ENCODE results near the gene CELSR2.

The CELSR2 gene

GRCh38 chr1:109213345-109213823, 36.0 kb upstream of the CELSR2 start (continued):
- TF ChIP-seq ZNF335 (tag by site-specific recombination; conservative IDR thresholded peaks at IDR 0.05) = peak; percentile 35
- no peak for TF ChIP-seq ZNF596 (tag by site-specific recombination; IDR thresholded peaks at IDR 0.05)
- TF ChIP-seq ZNF561 (tag by site-specific recombination; IDR thresholded peaks at IDR 0.05; ENCODE audit: borderline replicate concordance) = no peak

GRCh38 chr1:109213824-109214693, 35.3 kb upstream of the CELSR2 start, which contains the start of gene SARS1:
Gene SARS1 (plus strand): TSS chr1:109213918. CDS start chr1:109213993, 75 bp downstream.
- Histone ChIP-seq H3K36me3 (ENCODE audit: control insufficient read depth in 2 of 2, insufficient read depth in 1 of 2, low read length in 2 of 2) (peaks cover 0 to 15% of the 10 kb centered on the region in 2 experiments; a peak in 1 of 3 replicates), H3K4me1 (ENCODE audit: control insufficient read depth, insufficient read depth, low read length) (peaks cover 3% of the 10 kb centered on the region; the same call in 1 of the 2 replicates), H3K4me3 (ENCODE audit: low read depth, low read length) (peak within 1 kb of the TSS; percentile 89), H3K27ac (ENCODE audit: extremely low read depth, low read depth, low read length) (peak within 1 kb of the TSS; percentile 56), H3K9me3 (ENCODE audit: control insufficient read depth, insufficient read depth, low read depth, low read length) (no peaks in the 10 kb centered on the region)
- CTCF ChIA-PET = interaction anchor here (0.6 to 3.7 kb wide), 11 partner anchors 8 to 102 kb away, joined by 3 to 17 read pairs (median 4); a partner anchor contains a TSS
- POLR2A ChIA-PET = interaction anchor here (0.5 to 2.6 kb wide), 15 partner anchors 8 to 285 kb away, joined by 3 to 19 read pairs (median 3); partner anchors contain the start of genes PSRC1, SORT1 and WDR47
- no peak for TF ChIP-seq BCL11A (tag by site-specific recombination; IDR thresholded peaks at IDR 0.05; ENCODE audit: low read depth)
- TF ChIP-seq, protein P1, sequence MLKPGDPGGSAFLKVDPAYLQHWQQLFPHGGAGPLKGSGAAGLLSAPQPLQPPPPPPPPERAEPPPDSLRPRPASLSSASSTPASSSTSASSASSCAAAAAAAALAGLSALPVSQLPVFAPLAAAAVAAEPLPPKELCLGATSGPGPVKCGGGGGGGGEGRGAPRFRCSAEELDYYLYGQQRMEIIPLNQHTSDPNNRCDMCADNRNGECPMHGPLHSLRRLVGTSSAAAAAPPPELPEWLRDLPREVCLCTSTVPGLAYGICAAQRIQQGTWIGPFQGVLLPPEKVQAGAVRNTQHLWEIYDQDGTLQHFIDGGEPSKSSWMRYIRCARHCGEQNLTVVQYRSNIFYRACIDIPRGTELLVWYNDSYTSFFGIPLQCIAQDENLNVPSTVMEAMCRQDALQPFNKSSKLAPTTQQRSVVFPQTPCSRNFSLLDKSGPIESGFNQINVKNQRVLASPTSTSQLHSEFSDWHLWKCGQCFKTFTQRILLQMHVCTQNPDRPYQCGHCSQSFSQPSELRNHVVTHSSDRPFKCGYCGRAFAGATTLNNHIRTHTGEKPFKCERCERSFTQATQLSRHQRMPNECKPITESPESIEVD (tag by site-specific recombination; IDR thresholded peaks at IDR 0.05) = no peak
- no peak for TF ChIP-seq ZNF785 (tag by site-specific recombination; IDR thresholded peaks at IDR 0.05)
- TF ChIP-seq ZNF561 (tag by site-specific recombination; IDR thresholded peaks at IDR 0.05; ENCODE audit: borderline replicate concordance) = peak; percentile 34; the same call in 1 of the 2 replicates
- TF ChIP-seq, protein P2, sequence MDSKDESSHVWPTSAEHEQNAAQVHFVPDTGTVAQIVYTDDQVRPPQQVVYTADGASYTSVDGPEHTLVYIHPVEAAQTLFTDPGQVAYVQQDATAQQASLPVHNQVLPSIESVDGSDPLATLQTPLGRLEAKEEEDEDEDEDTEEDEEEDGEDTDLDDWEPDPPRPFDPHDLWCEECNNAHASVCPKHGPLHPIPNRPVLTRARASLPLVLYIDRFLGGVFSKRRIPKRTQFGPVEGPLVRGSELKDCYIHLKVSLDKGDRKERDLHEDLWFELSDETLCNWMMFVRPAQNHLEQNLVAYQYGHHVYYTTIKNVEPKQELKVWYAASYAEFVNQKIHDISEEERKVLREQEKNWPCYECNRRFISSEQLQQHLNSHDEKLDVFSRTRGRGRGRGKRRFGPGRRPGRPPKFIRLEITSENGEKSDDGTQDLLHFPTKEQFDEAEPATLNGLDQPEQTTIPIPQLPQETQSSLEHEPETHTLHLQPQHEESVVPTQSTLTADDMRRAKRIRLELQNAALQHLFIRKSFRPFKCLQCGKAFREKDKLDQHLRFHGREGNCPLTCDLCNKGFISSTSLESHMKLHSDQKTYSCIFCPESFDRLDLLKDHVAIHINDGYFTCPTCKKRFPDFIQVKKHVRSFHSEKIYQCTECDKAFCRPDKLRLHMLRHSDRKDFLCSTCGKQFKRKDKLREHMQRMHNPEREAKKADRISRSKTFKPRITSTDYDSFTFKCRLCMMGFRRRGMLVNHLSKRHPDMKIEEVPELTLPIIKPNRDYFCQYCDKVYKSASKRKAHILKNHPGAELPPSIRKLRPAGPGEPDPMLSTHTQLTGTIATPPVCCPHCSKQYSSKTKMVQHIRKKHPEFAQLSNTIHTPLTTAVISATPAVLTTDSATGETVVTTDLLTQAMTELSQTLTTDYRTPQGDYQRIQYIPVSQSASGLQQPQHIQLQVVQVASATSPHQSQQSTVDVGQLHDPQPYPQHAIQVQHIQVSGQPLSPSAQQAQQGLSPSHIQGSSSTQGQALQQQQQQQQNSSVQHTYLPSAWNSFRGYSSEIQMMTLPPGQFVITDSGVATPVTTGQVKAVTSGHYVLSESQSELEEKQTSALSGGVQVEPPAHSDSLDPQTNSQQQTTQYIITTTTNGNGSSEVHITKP (tag by site-specific recombination; IDR thresholded peaks at IDR 0.05) = peak; percentile 96
- no peak for TF ChIP-seq ZNF623 (tag by site-specific recombination; IDR thresholded peaks at IDR 0.05)
- 0 out of 2 replicates have a peak, but pooled peaks have one; percentile 53 for TF ChIP-seq ZSCAN23 (tag by site-specific recombination; IDR thresholded peaks at IDR 0.05)
- TF ChIP-seq KLF17 (tag by site-specific recombination; IDR thresholded peaks at IDR 0.05) = no peak; the same call in 1 of the 2 replicates
- TF ChIP-seq YY2 (tag by site-specific recombination; IDR thresholded peaks at IDR 0.05) = no peak
- TF ChIP-seq ZNF600 (tag by site-specific recombination; IDR thresholded peaks at IDR 0.05) = peak; percentile 87
- TF ChIP-seq ZBTB11 (tag by site-specific recombination; conservative IDR thresholded peaks at IDR 0.05; ENCODE audit: low read depth) = peak; percentile 13; the same call in 1 of the 2 replicates
- TF ChIP-seq, protein P3, sequence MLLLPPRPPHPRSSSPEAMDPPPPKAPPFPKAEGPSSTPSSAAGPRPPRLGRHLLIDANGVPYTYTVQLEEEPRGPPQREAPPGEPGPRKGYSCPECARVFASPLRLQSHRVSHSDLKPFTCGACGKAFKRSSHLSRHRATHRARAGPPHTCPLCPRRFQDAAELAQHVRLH (tag by site-specific recombination; IDR thresholded peaks at IDR 0.05) = peak; percentile 84
- TF ChIP-seq ZNF398 (tag by site-specific recombination; IDR thresholded peaks at IDR 0.05) = no peak
- TF ChIP-seq ZNF169 (tag by site-specific recombination; IDR thresholded peaks at IDR 0.05) = no peak
- 0 out of 2 replicates have a peak, but pooled peaks have one; percentile 5 for TF ChIP-seq ZSCAN16 (tag by site-specific recombination; IDR thresholded peaks at IDR 0.05)
- TF ChIP-seq, protein P4, sequence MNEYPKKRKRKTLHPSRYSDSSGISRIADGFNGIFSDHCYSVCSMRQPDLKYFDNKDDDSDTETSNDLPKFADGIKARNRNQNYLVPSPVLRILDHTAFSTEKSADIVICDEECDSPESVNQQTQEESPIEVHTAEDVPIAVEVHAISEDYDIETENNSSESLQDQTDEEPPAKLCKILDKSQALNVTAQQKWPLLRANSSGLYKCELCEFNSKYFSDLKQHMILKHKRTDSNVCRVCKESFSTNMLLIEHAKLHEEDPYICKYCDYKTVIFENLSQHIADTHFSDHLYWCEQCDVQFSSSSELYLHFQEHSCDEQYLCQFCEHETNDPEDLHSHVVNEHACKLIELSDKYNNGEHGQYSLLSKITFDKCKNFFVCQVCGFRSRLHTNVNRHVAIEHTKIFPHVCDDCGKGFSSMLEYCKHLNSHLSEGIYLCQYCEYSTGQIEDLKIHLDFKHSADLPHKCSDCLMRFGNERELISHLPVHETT (tag by site-specific recombination; IDR thresholded peaks at IDR 0.05) = no peak
- peak; percentile 70; the same call in 1 of the 2 replicates for TF ChIP-seq ZNF2 (tag by site-specific recombination; IDR thresholded peaks at IDR 0.05)
- no peak for TF ChIP-seq GLI4 (tag by site-specific recombination; IDR thresholded peaks at IDR 0.05)
